CD4-positive, alpha-beta T cell treated with Interleukin-21 for 1 hour (primary cell): ENCODE measurements around the gene TPK1.

ENCODE experiments used
- DNase-seq: peaks from one replicate; pipeline ENCODE4 v3.0.0-alpha.2; 2020

Gene TPK1

DNA sequence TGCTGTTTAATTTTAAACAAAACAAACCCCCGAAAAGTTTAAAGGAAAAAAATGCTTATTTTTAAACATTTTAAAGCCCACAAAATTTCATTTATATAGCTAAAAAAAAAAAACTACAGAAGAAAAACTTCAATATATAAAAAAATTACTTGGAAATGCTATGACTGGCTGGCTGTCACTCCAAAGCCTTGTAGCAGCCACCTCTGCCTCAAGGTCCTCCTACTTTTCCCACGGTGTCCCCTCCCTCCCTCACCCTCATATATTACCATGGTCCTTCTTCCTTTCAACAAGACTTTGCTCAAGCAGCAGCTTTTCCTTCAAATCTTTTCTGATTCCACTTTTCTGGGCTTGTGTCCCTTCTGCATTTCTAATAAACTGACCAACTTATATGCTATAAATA lies 122.0 kb downstream of the TPK1 start:
- no peak for DNase-seq

DNA sequence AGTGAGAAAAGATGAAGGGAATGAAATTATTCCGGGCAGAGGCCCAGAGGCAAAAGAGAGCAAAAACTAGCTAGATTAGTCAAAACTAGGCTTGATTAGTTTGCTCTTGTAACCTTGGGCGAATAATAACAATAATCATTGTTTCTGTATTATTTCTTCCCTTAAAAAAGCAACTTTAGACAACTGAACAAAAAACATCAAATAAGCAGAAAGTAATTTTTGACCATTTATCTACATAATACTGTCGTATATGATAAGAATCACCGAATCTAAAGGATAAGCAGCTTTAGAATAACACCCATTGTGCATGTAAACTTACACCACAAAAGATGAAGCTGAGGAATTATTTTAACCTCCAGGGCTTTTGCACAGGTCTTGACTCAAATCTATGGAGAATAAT lies 125.1 kb downstream of the TPK1 start:
- no peak for DNase-seq

DNA sequence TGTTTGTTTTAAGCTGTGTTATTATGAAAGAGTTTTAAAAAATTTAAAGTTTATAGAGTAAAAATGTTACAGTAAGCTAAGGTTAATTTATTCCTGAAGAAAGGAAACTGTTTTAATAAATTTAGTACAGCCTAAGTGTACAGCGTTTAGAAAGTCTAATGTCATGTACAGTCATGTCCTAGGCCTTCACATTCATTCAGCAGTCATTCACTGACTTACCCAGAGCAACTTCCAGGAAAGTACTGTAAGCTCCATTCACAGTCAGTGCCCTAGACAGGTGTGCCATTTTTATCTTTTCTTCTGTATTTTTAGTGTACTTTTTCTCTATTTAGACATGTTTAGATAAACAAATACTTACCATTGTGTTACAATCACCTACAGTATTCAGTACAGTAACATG lies 126.8 kb downstream of the TPK1 start:
- no peak for DNase-seq

DNA sequence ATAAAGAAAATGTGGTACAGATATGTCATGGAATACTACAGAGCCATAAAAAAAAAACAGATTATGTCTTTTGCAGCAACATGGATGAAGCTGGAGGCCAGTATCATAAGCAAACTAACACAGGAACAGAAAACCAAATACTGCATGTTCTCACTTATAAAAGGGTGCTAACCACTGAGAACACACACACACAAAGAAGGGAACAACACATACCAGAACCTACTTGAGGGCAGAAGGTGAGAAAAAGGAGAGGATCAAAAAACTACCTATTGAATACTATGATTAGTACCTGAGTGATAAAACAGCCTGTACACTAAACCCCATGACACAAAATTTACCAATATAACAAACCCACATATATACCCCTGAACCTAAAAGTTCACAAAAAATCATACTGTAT lies 144.6 kb downstream of the TPK1 start:
- peak; percentile 7 for DNase-seq

DNA sequence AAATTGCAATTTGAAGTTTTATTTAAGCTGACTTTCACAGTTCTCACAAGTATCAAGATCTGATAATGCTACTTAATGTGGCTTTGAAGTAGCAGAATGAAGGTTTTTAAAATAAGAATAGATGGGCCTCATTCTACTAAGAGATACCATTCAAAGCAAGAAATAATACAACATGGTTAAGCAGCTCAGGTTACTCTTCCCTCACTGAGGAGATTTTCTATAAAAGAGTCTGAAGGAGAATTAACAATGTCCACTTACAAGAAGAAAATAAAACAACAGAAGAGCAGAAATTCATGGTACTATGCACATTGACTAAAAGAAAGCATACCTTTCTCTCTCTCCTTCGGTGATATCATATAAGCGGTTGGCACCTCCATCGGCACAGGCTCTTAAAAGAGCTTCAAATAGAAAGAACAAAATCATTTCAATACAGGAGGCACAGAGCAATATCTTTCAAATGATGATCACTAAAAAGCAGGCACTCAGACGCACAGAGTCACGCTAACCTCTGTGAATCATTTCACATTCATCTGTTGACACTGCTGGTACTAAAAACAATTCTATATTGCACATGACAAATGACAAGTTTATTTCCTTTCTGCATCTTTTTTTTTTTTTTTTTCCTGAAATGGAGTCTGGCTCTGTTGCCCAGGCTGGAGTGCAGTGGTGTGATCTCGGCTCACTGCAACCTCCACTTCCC lies 153.1 kb downstream of the TPK1 start:
- DNase-seq: no peak

DNA sequence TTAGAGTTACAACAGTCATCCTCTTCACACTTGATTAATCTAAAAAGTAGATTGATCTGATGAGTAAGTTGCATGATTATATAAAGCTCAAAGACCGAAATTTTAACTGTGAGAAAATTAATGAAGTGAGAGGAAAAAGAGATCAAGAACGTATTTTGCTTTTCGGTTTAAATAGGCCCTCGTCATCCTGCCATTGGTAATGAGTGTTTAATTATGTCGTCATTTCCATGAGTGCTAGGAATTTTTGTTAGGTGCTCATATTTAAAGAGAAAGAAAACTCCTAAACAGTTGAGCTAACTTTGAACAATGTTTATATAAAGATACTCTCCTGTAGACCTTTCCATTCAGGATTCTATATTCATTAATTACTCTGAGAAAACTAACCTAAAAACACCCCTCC lies 159.4 kb downstream of the TPK1 start:
- DNase-seq: no peak

DNA sequence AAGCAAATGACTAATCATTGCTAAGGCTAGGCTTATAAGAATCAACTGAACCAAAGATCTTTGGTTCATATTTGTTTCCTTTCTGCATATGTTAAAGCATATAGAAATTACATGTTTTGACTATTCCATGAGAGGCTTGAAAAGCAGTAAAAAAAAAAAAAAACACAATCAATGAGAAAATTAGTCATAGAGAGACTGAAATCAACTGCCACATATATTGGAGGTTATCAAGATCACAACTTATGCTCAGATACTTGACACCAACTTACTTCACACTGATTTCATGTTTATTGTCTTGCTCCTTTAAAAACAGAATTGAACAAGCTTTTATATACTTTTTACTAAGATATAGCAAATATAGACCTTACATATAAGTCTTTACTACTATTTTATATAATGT lies 161.3 kb downstream of the TPK1 start:
- no peak for DNase-seq

DNA sequence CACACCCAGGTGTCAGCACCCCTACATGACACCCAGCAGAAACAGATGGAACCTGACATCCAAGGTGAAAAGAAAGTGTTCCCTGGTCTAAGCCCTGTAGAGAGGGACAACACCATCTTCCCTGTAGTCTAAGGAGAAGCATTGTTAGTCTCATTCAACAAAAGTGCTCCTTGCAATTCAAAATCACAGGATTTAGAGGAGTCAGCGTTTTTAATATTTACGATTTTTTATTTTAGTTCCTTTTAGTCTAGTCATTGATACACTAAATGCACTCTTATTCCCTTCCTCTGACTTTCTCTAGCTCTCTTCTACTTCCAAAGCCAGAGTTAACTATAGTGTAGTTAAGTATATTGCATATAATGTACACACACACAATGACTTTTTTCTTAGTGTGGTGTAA lies 163.0 kb downstream of the TPK1 start:
- no peak for DNase-seq

DNA sequence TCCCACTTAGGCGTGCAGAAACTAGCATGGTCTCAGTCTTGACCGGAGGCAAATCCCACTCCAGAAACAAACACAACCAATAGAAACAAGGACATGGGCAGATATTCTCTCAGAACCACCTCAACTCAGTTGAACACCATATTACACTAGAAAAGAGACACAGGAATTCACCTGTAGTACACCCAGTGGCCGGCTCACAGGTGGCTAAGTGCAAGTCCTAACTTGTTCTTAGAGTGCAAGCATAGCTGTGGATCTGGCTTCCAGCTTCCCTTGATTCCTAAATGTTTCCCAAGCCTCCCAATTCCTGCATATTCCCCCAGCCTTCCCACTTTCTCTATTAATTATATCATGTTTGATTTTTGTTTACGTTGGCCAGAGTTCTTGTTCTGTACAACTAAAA lies 164.4 kb downstream of the TPK1 start:
- no peak for DNase-seq

DNA sequence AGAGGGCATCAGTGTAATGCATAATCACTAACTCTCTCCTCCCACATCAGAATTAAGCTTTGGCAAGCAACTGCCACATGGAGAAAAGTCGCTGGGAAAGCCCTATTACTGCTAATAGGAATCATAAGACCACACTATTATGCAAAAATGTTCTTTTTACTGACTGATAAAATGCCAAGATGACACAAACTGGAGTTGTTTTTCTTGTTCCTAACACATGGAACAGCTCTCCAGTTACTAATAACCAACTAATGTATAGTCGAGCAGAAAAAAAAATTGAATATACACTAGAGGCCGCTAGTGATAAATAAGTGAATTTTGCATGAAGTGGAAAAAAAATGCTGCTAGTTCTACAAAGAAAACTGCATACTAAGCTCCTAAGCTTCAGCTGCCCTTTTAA lies 165.6 kb downstream of the TPK1 start:
- DNase-seq: no peak

DNA sequence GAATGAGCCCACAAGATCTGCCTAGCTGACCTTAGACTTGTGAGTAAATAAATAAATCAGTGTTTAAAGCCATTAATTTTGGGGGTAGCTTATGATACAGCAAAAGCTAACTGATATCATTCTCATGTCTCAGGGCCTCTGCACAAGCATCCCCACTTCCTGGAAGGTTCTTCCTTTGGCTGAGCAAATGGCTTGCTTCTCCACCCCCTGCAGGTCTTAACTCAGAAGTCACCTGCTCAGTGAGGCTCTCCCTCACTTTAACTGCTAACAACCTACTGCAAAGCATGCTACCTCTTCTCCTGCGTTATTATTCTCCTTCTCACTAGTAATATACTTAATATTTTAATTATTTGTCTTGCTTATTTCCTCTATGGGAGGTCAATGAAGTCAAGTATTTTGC lies 167.3 kb downstream of the TPK1 start:
- DNase-seq: no peak

DNA sequence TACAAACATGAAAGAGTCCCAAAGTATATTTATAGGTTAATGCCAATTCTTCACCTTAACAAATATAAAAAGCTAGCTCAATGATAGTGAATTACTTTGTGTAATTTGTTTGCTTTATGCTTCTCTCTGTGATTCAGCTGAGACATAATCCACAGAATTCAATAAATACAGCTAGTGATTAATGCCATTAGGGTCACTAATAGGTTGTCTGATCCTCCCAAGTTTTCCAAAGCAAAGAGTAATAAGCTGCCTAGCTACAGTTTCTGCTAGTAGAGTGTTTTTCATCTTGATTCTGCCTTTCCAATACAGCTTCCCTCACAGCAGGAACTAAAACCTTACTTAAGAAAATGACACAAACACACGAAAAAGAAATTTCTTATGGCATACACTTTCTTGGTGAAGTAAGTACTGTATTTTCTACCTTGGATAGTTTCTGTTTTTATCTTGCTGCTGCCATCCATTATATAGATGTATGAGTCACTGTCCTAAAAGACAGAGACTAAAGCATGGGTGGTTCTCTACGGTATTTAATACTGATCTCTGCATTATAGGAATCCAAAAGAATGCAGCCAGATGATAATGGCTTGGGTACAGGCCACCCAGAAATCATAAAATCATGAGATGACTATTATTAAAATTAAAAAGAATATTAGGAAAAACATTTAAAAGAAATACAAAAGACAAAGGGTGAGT lies 170.0 kb downstream of the TPK1 start:
- DNase-seq: no peak

DNA sequence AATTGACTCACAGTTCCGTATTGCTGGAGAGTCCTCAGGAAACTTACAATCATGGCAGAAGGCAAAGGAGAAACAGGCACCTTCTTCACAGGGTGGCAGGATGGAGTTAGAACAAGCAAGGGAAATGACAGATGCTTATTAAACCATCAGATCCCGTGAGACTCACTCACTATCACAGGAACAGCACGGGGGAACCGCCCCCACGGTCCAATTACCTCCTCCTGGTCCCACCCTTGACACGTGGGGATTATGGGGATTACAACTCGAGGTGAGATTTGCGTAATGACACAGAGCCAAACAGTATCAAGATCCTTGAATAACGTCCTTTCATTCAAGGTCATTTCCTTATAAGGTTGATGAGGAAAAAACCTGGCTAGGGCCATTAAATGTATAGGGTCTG lies 176.6 kb downstream of the TPK1 start:
- DNase-seq: no peak

DNA sequence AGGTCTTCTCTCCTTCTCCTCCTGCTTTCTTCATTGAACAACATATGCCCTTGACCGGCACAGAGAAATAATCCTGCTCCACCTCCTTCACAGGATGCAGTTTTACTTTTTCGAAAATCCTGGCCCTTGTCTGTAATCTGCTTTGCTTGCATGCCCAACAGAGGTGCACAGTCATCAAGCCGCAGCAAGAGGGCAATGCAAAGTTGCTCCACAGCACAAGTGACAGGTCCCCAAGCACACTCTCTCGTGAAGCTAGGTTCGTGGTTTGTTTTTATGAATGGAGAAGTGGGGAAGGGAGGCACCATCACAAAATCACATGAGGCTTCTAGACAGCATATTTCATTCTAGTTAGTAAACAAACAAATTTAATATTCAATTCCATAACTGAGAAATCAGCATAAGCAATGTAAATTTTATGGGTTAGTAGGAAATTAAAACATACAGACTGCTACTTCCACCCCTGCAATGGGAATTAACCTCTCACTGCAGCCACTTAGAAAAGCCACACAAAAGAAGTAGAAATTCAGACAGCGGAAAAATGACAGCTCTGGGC lies 178.8 kb downstream of the TPK1 start:
- no peak for DNase-seq

DNA sequence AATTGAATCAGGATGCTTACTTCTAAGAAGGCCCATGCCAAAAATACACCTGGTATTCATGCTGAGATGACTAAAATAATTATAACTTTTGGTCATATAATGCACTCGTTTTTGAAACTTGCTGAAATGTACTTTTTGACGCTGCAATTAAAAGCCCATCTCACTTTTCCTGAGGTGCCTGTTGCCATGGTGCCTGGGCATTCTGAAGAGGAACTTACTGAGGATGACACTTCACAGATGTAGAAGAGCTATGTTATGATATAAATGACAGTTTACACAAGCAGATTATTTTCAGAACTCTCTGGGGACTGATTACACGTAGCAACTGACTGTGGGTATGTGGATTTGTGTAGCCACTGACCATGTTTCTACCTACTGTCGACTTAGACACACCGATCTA lies 182.4 kb downstream of the TPK1 start:
- no peak for DNase-seq

DNA sequence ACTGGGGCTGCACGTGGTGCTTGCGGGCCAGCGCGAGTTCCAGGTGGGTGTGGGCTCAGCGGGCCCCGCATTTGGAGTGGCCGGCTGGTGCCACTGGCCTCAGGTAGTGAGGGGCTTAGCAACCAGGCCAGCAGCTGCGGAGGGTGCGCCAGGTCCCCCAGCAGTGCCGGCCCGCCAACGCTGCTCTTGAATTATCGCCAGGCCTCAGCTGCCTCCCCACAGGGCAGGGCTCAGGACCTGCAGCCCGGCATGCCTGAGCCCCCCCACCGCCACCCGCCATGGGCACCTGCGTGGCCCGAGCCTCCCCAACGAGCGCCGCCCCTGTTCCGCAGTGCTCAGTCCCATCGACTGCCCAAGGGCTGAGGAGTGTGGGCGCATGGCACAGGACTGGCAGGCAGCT lies 185.4 kb downstream of the TPK1 start:
- no peak for DNase-seq

DNA sequence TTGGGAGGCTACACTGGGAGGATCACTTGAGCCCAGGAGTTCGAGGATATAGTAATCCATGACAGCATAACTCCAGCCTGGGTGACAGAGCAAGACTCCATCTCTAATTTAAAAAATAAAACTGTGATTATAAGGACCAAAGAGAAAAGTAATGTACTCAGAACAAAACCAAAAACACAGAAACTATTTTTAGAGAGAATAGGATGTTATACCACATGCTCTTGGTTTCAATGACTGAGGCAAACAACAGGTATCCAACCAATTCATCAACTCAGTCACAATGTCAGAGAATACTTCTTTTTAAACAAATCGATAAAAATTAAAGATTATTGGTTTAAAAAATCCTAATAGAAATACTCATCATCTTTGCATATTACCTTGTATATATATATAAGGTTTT lies 186.7 kb downstream of the TPK1 start:
- DNase-seq: no peak

DNA sequence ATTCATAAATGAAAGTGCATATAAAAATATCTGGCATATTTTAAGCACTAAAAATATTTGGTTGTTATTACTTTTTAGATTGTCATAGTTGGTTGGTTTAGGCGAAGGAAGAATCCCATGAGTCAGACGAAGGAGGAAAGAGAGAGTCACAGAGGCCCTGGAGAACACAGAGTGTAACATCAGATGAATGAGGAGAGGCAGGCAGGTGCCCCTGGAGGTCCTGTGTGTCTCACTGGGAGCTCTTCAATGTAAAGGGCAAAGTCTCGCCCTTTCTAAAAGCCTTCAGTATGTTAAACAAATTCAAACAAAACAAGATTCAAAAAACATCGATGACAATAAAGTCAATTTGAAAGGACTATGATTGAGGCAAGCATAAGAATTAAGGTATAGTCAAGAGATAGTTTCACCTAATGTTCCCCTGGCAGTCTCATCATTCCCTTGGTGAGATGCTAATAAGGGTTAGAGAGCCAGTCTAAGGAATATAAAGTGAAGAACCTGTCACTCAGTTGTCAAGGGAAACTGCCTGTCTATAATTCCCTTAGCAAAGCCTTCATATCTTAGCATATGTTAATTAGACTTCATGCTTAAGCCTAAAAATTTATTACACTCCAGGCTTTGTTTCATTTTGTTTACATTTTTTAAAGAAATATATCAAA lies 194.3 kb downstream of the TPK1 start:
- DNase-seq: no peak

DNA sequence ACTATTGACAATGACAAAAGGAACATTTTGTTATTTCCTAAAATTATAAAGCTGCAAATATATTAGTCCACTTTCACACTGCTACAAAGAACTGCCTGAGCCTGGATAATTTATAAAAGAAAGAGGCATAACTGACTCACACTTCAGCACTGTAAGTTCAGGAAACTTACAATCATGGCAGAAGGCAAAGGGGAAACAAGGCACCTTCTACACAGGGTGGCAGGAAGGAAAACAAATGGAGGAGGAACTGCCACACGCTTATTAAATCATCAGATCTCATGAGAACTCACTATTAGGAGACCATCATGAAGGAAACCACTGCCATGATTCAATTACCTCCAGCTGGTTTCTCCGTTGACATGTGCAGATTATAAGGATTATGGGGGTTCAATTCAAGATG lies 203.1 kb downstream of the TPK1 start:
- DNase-seq: no peak

DNA sequence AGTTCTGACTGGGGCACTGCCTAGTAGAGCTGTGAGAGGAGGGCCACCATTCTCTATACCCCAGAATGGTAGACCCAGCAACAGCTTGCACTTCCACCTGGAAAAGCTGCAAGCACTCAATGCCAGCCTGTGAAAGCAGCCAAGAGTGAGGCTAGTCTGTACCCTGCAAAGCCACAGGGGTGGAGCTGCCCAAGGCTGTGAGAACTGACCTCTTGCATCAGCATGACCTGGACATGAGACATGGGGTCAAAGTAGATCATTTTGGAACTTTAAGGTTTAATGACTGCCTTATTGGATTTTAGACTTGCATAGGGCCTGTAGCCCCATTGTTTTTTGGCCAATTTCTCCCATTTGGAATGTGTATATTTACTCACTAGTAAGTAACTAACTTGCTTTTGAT lies 206.3 kb downstream of the TPK1 start:
- DNase-seq: no peak

DNA sequence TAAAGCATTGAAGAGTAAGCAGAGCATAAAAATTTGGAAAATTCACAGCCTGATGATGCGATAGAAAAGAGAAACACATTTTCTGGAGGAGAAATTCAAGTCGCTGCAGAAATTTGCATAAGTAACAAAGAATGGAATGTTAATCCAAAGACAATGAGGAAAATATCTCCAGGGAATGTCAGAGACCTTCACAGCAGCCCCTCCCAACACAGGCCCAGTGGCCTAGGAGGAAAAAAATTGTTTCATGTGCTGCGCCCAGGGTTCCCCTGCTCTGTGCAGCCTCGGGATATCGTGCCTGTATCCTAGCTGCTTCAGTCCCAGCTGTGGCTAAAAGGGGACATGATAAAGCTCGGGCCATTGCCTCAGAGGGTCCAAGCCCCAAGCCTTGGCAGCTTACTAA lies 206.8 kb downstream of the TPK1 start:
- DNase-seq: no peak

DNA sequence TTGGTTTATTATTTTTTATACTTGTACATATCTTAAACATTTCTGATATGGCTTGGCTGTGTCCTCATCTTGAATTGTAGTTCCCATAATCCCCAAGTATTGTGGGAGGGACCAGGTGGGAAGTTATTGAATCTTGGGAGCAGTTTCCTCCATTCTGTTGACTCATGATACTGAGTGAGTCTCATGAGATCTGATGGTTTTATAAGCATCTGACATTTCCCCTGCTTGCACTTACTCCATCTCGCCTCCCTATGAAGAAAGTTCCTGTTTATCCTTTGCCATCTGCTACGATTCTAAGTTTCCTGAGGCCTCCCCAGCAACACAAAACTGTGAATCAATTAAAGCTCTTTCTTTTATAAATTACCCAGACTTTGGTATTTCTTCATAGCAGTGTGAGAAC lies 207.7 kb downstream of the TPK1 start:
- no peak for DNase-seq

DNA sequence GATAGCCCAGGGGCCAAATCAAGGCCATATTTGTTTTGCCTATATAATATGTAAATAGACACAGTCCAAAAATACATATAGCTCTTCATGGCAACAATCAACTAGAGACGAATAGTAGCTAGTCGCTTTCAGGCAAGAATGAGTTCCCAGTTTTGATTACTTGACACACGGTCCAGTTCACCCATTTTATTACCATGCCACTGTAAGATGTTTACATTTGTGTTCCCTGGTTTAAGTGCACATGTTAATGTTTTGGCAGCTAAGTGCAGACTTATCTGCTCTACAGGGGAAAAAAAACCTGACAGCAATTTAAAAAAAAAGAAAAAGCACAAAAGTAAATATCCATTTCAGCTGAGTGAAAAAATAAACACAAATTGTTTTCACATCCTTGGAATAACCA lies 213.1 kb downstream of the TPK1 start:
- no peak for DNase-seq

DNA sequence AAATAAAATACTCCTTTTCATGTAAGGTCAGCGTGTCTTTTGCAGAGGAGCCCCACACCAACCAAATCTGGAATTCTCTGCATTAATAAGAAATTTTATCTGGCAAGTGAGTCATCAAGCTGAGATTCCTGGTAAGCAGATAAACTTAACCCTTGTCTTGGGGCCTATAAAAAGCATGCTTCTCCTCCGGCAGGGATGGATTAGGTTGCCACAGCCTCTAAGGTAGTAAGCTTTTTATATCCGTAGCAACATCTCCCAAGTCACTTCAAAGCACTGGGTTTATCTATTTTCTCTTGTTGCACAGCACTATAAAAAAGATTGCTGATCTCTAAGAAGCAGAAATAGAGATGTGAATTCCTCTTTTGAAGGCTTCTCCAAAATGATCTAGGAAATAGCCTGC lies 229.6 kb downstream of the TPK1 start:
- no peak for DNase-seq
